Measurements from ENCODE around the gene SORCS1.

The SORCS1 gene

GRCh38 chr10:107163881-107164861 lies at the start of gene SORCS1:
TSS of gene SORCS1 (minus strand) at chr10:107164706.
- no peak for DNase-seq (ENCODE audit: low read depth)

GRCh38 chr10:107214261-107214660 lies 49.8 kb upstream of the SORCS1 start:
- no peak for DNase-seq (ENCODE audit: low read depth)

GRCh38 chr10:107213861-107214260 lies 49.4 kb upstream of the SORCS1 start:
- DNase-seq (ENCODE audit: low read depth), result no peak

GRCh38 chr10:107206833-107207232 lies 42.3 kb upstream of the SORCS1 start:
- no peak for DNase-seq (ENCODE audit: low read depth)

GRCh38 chr10:107169516-107169915 lies 5.0 kb upstream of the SORCS1 start:
- peak; percentile 13 for DNase-seq (ENCODE audit: low read depth)

- DNase-seq (ENCODE audit: low read depth), result no peak
Measured at GRCh38 chr10:107168738-107169137, 4.2 kb upstream of the SORCS1 start.

GRCh38 chr10:107166403-107166802 lies 1.9 kb upstream of the SORCS1 start:
- no peak for DNase-seq (ENCODE audit: low read depth)

- no peak for DNase-seq (ENCODE audit: low read depth)
Measured at GRCh38 chr10:107164992-107165391, 486 bp upstream of the SORCS1 start.

GRCh38 chr10:107163076-107163855 lies 1.2 kb downstream of the SORCS1 start:
- DNase-seq (ENCODE audit: low read depth), result no peak

GRCh38 chr10:107160866-107161265 lies 3.6 kb downstream of the SORCS1 start:
- DNase-seq (ENCODE audit: low read depth), result no peak

GRCh38 chr10:107159871-107160270 lies 4.6 kb downstream of the SORCS1 start:
- no peak for DNase-seq (ENCODE audit: low read depth)

- DNase-seq (ENCODE audit: low read depth), result no peak
Measured at GRCh38 chr10:107157071-107157470, 7.4 kb downstream of the SORCS1 start.

GRCh38 chr10:107152087-107152486 lies 12.4 kb downstream of the SORCS1 start:
- DNase-seq (ENCODE audit: low read depth), result no peak

GRCh38 chr10:107148906-107149305 lies 15.6 kb downstream of the SORCS1 start:
- DNase-seq (ENCODE audit: low read depth), result no peak

- no peak for DNase-seq (ENCODE audit: low read depth)
Measured at GRCh38 chr10:107144490-107144889, 20.0 kb downstream of the SORCS1 start.

GRCh38 chr10:107141524-107142061 lies 22.9 kb downstream of the SORCS1 start:
- no peak for DNase-seq (ENCODE audit: low read depth)

GRCh38 chr10:107139237-107139636 lies 25.3 kb downstream of the SORCS1 start:
- no peak for DNase-seq (ENCODE audit: low read depth)

- no peak for DNase-seq (ENCODE audit: low read depth)
Measured at GRCh38 chr10:107133656-107134055, 30.9 kb downstream of the SORCS1 start.

GRCh38 chr10:107129000-107129399 lies 35.5 kb downstream of the SORCS1 start:
- no peak for DNase-seq (ENCODE audit: low read depth)

GRCh38 chr10:107126512-107127065 lies 37.9 kb downstream of the SORCS1 start:
- no peak for DNase-seq (ENCODE audit: low read depth)

- no peak for DNase-seq (ENCODE audit: low read depth)
Measured at GRCh38 chr10:107122703-107123102, 41.8 kb downstream of the SORCS1 start.

GRCh38 chr10:107118866-107119265 lies 45.6 kb downstream of the SORCS1 start:
- DNase-seq (ENCODE audit: low read depth), result no peak

Data from ELR (cell line).